Muscle of arm (tissue), 12 donors: ENCODE data around the gene ZNF365. TPM values are rescaled to one million over a fixed set of nuclear protein-coding genes. Genes with fewer than 3 reads are reported as not detected.
A peak's percentile ranks its signal among the peaks of the same experiment; 100 is the strongest.
"Not testable (repeated sequence)": the region's sequence is repeated elsewhere in the genome, so short reads cannot be mapped to it uniquely, and the experiment has no call there.

Experiments
- DNase-seq: peaks from one replicate; pipeline ENCODE4 v3.0.0-alpha.2; 2013
- polyA plus RNA-seq, 12 donors: library from polyadenylated mRNA; unstranded; fragments of 120-200 nt; gene quantifications; one replicate each; pipeline ENCODE4 v1.2.1, GENCODE V29; 2013; ENCODE audit not compliant: insufficient read length in 12 of 12

Gene ZNF365
- polyA plus RNA-seq, 12 donors = 0.12 to 0.45 (median 0.21) TPM; not detected in 2

DNA sequence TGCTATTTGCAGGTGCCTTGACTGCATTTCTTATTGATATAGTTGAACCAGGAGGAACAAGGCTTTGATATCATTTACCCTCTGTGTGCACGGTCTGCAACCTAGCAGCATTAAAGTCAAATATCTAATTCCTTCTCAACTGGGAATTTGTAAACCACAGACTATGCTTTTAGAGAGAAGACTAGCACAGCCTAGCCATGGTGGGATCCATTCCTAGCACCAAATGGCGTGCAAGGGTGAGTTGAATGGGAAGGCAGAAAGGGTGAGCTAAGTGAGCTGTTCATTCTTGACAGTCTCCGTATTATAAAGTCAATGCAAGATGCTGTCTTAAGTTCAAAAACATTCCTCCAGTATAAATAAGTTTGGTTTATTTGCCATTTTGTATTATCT, 2.9 kb downstream of the ZNF365 start:
- no peak for DNase-seq

DNA sequence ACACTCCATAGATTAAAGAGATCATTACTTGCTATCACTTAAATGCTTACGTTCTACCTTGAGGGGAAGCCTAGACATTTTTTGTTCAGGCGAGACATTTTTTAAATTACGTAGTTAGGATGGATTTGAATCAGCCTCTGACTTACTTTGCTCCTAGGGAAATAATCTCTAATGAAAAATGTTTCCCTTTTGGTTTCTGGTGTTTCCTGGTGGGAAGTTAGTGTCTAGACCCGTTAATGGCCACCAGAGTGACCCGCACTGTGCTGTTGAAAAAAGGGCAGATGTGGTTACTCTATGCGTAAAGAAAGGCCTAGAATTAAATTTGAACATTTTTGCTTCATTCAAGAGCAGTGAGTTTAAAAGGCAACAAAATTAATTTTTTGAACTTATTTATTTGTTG, 3.8 kb downstream of the ZNF365 start:
- no peak for DNase-seq

DNA sequence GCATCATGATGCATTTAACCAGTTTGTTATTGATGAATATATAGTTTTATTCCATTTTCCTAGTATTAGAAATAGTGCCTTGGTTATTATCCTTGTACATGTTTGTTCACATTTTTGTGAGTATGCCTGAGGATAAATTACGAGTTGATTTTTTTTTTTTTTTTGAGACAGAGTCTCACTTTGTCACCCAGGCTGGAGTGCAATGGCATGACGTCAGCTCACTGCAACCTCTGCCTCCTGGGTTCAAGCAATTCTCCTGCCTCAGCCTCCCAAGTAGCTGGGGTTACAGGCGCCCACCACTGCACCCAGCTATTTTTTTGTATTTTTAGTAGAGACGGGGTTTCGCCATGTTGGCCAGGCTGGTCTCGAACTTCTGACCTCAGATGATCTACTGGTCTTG, 4.7 kb downstream of the ZNF365 start:
- not testable (repeated sequence) for DNase-seq

DNA sequence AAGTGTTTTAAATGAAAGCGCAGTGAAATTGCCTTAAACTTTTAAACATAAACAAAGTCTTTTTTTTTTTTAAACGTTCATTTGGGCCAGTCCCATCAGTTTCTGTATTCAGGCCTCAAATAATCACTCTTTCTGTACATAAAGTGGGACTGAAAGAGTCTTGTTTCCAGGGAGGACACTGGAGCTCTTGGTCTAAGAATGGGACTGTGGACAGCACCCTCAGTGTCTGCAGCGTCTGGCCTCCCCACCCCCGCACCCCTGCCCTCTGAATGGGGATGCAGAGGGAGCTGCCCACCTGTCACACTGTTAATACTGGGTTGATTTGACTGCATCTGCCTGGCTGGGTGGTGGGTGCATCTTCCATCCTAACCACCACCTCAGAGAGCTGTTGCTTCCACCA, 5.2 kb downstream of the ZNF365 start:
- DNase-seq = no peak

DNA sequence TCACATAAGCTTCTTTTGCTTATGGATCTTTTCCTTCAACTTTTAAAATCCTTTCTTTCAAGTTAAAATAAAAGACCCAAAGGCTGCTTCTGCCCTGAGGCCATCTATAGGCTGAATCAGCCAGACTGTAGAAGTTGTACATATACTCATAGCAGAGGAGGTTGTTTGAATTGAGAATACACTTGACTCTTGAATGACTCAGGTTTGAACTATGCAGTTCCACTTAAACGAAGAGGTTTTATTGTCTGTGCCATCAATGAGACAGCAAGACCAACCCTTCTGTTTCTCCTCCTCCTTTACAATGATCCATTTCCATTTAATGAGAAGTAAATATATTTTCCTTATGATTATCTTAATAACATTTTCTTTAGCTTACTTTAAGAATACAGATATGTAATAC, 5.8 kb downstream of the ZNF365 start:
- DNase-seq = no peak

DNA sequence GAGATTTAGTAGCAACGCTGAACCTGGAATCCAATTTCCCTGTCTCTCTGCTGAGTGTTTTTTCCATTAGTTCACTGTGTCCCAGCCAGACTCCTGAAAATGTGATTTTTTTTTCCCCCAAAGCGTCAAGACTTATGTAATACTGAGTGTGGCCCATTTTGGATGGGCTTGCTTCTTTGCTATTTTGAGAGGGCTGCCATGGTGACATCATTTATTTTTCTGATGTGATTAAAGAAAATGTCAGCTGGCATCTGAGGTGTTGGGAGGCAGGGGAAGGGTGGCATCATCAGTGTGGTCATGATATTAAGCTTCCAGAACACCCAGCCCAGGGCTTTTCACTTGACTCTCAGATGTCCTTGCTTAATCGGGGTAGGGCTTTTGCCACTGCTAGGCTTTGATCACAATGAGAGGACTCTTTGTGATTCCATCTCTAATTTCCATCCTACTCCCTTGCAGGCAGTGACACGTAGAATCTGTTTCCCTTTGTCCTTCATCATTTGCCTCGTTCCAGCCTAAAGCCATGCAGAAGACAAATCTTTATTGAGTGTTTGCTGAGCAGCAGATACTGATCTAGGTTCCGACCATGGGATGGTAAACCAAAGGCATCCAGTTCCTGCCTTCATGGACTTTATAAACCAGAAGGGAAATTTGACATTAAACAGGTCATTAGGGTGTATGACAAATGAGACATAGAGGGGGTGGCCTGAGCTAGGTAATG, 7.4 kb downstream of the ZNF365 start:
- peak; percentile 29 for DNase-seq

DNA sequence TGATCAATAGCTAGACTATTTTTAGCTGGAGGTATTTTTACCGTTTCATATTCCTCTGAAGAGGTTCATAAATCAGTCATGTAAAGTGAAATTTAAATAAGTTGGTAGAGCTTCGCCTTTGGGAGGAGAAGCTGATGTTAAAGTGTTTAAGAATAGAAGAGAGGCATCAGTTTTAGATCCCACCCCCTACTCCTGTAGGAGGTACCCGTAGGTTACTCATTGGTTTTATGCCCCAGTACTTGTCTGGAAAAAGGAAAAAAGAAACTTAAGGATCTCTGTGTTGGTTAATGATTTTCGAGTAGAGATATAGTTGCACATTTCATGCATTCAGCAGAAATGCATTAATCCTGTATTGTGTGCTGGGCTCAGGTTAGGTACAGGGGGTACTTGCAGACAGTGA, 8.7 kb downstream of the ZNF365 start:
- no peak for DNase-seq

DNA sequence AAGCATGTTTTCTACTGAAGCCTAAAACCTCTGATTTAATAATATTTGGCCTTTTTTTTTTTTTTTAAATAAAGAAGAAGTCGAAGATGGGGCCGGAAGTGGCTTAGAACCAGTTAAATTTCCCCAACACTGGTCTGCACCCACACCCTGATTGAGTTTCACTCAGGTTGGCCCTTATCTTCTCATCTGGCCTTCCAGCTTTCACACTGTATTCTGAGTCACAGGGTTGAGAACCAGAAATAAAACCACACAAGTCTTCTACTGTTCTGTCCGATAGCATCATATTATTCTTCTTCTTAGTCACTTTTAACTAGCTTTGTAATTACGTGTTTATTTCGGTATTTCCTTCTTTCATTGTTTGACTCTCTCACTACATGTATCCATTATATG, 9.9 kb downstream of the ZNF365 start:
- no peak for DNase-seq

DNA sequence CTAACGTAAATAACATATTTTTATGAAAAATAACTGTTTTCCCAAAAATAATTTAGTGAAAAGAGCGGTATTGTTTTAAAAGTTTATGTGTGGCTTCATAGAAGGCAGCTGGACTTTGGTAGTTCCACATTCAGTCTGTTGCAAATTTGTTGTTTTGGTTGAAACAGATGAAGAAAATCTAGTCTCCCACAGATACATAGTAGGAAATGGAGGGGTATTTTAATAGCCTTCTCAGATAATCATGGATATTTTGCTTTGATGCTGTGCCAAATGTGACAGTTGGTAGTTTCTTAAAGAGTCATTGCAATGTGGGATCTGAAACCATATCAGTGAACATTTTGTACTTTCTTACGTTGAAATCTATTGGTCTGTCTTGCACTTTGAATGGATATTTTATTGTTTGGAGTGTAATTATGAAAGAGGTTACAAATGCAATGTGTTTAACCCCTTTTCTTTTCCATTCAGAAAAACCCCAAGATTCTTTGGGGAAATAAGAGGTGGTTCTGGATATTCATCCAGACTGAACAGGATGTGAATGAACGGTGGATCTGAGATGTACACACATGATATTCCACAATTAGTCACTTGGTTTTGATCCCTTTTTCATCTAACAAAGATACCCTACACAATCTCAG, 10.4 kb downstream of the ZNF365 start:
- DNase-seq = no peak

DNA sequence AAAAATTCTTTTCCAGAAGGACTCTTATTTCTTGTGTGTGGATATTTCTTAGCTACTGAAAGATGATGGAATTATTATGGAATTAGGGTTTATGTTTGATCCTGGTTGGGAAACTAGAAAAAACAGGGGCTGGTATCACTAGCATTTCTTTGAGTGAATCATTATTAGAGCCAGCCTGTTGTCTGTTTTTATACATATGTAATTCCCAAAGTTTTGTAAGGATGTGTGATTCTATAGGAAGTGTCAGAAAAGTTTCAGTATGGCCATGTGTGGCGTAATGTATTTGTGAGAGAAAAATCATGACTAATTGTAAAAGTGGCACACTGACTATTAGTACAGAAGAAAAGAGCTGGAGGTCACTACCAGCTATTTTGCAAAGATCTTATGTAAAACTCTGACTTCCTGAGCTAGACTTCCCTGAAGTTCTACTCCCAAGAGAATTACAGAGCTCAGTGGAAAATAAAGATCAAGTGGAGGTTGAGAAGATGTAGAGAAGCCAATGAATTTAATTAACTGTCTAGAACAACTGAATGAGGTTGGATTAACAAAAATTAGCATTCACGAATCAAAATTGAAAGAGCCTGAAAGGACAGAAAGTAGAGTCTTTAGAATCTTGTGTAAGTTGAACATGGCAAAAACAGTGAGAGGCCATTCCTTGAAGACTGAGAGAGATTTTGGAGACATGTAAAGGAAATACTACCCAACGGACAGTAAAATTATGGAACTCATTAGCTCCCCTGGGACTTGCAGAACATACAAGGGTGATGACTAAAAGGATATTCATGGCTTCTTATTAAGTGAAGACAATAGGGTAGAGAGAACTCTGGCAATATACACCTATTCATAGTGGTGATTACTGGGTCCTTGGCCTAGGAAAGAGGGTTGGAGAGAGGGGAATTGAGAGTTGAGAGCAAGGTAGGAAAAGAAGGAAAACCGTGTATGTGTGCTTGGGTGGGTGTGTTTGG, 12.5 kb downstream of the ZNF365 start:
- DNase-seq = no peak

DNA sequence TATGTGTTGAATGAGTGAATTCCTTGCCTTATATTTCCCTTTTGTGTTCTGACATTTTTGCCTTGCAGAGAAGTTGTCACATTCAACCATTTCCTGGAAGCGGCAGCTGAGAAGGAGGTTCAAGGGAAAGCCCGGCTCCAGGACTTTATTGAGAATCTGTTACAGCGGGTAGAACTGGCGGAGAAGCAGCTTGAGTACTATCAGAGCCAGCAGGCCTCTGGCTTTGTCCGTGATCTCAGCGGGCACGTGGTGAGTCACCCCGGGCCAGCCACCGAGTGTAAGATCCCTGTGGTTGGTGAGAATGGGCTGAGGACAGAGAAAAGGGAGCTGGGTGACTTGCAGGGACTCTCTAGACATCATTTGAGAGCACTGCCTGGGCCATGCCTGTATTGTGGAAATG, 14.2 kb downstream of the ZNF365 start:
- no peak for DNase-seq

DNA sequence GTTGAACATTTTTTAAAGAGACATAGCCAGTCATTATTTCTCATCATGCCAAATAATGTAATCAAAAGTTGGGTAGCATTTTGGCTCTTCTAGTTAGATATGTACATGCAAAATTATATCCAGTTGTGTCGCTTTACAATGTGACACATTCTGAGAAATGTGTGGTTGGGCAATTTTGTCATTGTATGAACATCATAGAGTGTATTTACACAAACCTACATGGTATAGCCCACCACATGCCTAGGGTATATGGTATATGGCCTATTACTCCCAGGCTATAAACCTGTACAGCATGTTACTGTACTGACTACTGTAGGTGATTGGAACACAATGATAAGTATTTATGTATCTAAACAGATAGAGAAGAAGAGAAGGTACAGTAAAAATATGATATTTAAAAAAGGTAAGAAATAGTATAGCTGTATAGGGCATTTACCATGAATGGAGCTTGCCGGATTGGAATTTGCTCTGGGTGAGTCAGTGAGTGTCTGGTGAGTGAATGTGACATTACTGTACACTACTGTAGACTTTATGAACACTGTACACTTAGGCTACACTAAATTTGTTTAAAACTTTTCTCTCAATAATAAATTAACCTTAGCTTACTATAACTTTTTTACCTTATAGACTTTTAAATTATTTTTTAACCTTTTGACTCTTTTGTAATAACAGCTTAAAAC, 16.5 kb downstream of the ZNF365 start:
- no peak for DNase-seq

DNA sequence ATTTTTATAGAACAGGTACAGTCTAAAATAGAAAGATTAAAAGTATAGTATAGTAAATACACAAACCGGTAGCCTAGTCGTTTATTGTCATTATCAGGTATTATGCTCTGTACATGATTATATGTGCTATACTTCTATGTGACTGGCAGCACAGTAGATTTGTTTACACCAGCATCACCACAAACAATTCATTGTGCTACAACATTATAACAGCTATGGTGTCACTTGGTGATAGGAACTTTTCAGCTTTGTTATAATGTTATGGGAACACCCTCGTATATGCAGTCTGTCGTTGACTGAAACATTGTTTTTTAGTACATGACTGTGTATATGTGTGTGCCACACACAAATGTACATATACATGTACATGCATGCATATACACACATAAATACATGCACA, 19.1 kb downstream of the ZNF365 start:
- no peak for DNase-seq

DNA sequence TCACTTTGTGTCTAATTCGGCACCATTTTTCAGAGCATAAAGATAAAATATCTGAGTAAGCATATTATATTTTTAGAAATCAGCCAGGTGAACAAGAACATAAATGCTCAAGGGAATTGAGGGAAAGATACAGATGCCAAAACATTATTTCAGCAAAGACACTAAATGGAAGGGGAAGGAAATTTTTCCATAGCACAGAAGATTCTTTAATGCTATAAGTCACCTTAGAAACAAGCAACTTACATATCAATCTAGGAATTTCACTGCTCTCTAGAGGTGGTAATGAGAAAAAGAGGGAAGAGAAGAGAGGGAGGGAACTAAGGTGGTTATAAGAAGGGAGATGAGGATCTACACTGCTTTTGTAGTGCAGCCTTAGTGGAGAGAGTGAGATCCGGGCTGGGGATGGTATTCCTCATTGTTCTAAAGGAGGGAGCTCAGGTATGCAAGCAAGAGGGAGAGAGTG, 20.4 kb downstream of the ZNF365 start:
- no peak for DNase-seq

DNA sequence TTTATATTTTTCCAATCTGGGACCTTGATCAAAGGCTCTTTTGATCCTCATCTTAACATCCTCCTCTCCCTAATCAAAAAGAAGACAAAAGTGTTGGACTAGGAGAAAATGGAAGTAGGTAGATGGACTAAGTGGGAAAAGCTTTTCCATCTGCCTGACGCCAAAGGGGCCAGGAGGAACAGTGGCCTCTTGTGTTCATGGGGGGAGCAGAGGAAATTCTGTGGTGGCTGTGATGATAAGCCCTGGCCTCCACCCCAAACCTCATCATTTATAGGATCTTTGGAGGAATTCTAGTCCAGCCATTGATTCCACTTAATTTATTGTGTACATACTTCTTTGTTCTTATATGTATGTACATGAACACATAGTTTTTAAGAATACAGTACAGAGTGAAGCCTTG, 21.7 kb downstream of the ZNF365 start:
- DNase-seq = no peak

DNA sequence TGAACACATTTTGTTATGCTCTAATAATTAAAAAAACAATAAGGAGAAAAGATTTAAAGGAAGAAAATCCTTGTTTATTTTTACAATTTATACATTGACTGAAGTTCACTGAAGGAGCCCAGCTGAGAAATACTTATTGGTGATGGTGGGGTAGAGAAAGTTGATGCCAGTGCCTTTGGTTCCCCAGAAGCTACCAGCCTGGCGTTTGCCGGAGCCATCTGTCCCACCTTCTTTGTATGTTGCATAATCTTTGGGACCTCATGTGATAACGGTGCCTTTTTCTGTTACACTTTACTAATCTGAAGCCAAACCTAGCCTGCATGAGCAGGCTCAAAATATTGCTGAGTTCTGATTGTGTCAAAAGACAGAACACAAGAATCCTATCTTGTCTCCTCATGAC, 22.7 kb downstream of the ZNF365 start:
- no peak for DNase-seq

DNA sequence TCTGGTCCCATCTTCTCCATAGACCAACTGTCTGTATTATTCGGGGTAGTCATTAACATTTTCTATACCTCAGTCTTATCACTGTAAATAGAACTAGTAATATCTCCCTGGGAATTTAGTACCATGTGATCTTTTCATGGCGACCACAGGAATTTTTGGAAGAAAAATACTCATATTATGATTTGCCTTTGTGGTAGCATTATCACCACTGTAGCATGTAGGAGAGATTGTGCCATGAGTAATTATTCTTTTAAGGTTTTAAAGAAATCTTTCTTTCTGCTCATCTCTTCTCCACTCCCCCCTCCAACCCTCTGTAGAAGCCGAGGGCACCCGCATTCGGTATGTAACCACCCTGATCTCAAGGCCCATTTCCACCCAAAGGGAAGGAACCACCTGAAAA, 25.0 kb downstream of the ZNF365 start:
- DNase-seq = no peak

DNA sequence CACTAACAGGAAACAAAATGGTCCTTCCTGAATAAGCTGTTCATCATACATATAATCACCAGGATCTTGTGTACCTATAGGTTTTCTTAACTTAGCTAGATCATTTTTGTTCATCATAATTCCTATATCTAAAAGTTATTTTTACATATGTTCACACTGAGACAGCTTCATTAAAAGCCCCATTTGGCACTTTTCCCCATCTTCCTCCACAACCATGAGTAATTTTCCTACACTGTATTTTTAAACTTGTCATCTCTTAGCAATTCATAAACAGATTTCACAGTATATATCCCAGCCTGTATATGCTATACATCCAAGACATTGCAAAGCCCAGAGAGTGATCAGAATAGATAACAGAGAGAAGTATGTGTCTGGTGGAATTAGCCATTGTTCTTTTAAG, 28.3 kb downstream of the ZNF365 start:
- DNase-seq = no peak

DNA sequence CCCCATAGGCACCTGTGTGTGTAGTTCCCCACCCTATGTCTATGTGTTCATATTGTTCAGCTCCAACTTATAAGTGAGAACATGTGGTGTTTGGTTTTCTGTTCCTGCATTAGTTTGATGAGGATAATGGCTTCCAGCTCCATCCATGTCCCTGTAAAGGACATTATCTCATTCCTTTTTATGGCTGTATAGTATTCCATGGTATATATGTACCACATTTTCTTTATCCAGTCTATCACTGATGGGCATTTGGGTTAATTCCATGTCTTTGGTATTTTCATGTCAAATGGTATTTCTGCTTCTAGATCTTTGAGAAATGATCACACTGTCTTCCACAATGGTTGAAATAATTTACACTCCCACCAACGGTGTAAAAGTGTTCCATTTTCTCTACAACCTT, 36.4 kb downstream of the ZNF365 start:
- not testable (repeated sequence) for DNase-seq

DNA sequence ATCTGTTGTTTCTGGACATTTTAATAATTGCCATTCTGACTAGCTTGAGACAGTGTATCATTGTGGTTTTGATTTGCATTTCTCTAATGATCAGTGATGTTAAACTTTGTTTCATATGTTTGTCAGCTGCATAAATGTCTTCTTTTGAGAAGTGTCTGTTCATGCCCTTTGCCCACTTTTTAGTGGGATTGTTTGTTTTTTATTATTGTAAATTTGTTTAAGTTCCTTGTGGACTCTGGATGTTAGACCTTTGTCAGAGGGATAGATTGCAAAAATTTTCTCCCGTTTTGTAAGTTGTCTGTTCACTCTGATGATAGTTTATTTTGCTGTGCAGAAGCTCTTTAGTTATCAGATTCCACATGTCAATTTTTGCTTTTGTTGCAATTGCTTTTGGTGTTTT, 36.8 kb downstream of the ZNF365 start:
- DNase-seq = not testable (repeated sequence)

DNA sequence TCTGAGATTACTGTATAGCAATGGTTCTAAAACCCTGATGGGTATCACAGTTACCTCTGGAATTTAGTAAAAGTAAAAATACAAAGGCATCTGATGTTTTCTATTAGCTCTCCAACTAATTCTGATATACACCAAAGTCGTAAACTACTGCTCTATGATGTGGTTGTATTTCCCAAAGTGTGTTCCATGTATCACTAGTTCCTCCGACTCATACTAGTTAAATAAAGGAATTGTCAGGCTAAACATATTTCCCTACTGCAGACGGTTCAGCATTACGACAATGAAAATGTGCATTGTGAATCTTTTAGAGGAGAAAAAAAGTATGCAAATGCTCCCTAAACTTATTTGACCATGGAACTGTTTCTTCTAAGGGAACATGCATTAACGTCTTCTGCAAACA, 38.9 kb downstream of the ZNF365 start:
- DNase-seq = no peak

DNA sequence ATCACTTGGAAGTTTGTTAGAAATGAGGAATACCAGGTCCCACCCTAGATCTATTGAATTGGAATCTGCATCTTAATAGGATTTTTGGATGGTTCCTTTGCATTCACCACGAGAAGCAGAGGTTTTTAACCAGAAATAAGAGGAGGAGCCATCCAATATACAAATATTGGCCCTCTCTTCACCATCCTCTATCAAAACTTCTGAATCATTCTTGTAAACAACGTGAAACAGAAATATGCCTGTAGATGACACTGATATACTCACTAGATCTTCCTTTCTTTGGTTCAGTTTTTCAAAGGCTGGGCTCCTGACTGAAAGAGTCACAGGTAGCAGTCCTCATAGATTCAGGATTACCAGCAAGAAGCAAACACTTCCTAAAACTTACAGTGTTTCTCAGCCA, 39.5 kb downstream of the ZNF365 start:
- DNase-seq = no peak
